ENCODE data around the gene SPIRE1. TPM values are rescaled to one million over a fixed set of nuclear protein-coding genes. Genes with fewer than 3 reads are reported as not detected.

Gene SPIRE1
- total RNA-seq, 4 donors from 2014 or later = 4.7 to 49.5 (median 7.1) TPM

GRCh38 chr18:12679183-12679786 is 21.4 kb upstream of the SPIRE1 start:
- peaks cover 0 to 42% (median 0%) of the 10 kb centered on the region in 3 donors for H3K36me3 ChIP-seq
- H3K27ac ChIP-seq = peak overlapping the region in 3 of 4 donors; percentile 45 to 69 (median 65)
- H3K4me3 ChIP-seq = peak overlapping the region in 1 of 4 donors; percentile 25
- no peaks in the 10 kb centered on the region for H3K27me3 ChIP-seq
- peak in 1 of 3 donors; percentile 52 for DNase-seq
- H3K4me1 ChIP-seq = no peaks in the 10 kb centered on the region
- TF ChIP-seq CTCF (IDR thresholded peaks at IDR 0.05) (no peak), POLR2A (IDR thresholded peaks at IDR 0.05) (no peak)
- no peaks in the 10 kb centered on the region for H3K9me3 ChIP-seq

DNA sequence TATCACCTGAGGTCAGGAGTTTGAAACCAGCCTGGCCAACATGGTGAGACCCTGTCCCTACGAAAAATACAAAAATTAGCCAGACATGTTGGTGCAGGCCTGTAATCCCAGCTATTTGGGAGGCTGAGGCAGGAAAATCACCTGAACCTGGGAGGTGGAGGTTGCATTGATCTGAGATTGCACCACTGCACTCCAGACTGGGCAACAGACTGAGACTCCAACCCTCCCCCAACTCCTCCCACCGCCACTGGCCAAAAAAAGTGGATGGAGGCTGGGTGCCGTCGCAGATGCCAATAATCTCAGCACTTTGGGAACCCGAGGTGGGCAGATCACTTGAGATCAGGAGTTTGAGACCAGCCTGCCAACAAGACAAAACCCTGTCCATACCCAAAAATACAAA is 10.1 kb upstream of the SPIRE1 start:
- Histone ChIP-seq H3K27ac (no peak overlapping the region), H3K9me3 (no peaks in the 10 kb centered on the region), H3K4me3 (no peak overlapping the region), H3K27me3 (no peaks in the 10 kb centered on the region), H3K4me1 (no peaks in the 10 kb centered on the region), H3K36me3 (peaks cover 0 to 16% (median 0%) of the 10 kb centered on the region in 3 donors)
- TF ChIP-seq POLR2A (IDR thresholded peaks at IDR 0.05) (no peak), CTCF (IDR thresholded peaks at IDR 0.05) (no peak)
- no peak for DNase-seq

- no peaks in the 10 kb centered on the region for H3K36me3 ChIP-seq
- DNase-seq = peak in 1 of 3 donors; percentile 66
- H3K9me3 ChIP-seq = no peaks in the 10 kb centered on the region
- H3K4me1 ChIP-seq = peaks cover 0 to 22% (median 3%) of the 10 kb centered on the region in 4 donors
- H3K4me3 ChIP-seq = no peak overlapping the region
- TF ChIP-seq POLR2A (IDR thresholded peaks at IDR 0.05) (no peak), CTCF (IDR thresholded peaks at IDR 0.05) (peak; percentile 64 to 95 (median 82))
- H3K27ac ChIP-seq = no peak overlapping the region
- no peaks in the 10 kb centered on the region for H3K27me3 ChIP-seq
Measured at GRCh38 chr18:12659904-12660605, 2.1 kb upstream of the SPIRE1 start.

DNA sequence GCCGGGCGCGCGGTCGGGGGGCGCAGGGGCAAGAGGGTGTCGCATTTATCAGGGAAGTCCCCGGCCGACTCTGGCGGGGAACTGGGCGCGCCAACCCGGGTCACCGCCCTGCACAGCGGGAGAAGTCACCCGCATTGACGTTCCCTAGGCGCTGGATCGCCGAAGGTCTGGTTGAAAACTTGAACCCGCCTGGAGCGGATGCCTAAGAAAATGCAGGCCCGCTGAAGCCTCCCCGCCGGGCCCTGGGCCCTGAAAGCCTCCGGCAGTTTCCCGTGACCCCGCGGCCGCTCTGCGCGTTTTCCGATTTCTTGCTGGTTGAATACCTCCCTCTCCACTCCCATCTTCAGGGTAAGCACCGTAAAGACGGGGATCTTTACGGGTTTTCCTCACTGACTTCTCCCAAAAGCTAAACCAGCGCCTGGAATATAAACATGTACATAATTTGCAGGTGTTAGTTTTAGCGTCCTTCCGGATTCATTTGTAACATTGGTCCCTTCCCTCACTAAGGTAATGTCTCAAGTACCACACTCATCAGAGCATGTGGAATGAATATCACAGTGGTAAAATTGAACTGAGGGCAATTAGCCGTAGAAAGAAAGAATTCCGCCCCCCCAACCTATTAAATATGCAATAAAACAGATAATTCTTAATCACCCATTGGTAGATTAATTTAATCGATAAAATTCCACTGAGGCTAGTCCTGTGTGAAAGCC is 675 bp upstream of the SPIRE1 start:
- Histone ChIP-seq H3K9me3 (no peaks in the 10 kb centered on the region), H3K27ac (peak overlapping the region; percentile 44 to 89 (median 78)), H3K36me3 (no peaks in the 10 kb centered on the region), H3K4me3 (peak overlapping the region; percentile 56 to 75 (median 66)), H3K27me3 (no peaks in the 10 kb centered on the region), H3K4me1 (peaks cover 0 to 22% (median 3%) of the 10 kb centered on the region in 4 donors)
- DNase-seq = peak in 2 of 3 donors; percentile 56 to 62
- TF ChIP-seq CTCF (IDR thresholded peaks at IDR 0.05) (no peak), POLR2A (IDR thresholded peaks at IDR 0.05) (no peak)

GRCh38 chr18:12656938-12657683 is 796 bp downstream of the SPIRE1 start:
- Histone ChIP-seq H3K27ac (peak overlapping the region; percentile 70 to 89 (median 78)), H3K4me3 (peak overlapping the region; percentile 56 to 75 (median 66)), H3K9me3 (no peaks in the 10 kb centered on the region), H3K36me3 (no peaks in the 10 kb centered on the region), H3K4me1 (peaks cover 0 to 22% (median 3%) of the 10 kb centered on the region in 4 donors), H3K27me3 (no peaks in the 10 kb centered on the region)
- peak in 2 of 3 donors; percentile 46 to 51 for DNase-seq
- TF ChIP-seq POLR2A (IDR thresholded peaks at IDR 0.05) (no peak), CTCF (IDR thresholded peaks at IDR 0.05) (no peak)

Data from Peyer's patch (tissue), 4 donors.